ENCODE results near the gene PLEKHM2. TPM values are rescaled to one million over a fixed set of nuclear protein-coding genes. Genes with fewer than 3 reads are reported as not detected.

PLEKHM2 gene
- total RNA-seq, 1 experiment from 2014 or later, result 79.6 TPM

DNA sequence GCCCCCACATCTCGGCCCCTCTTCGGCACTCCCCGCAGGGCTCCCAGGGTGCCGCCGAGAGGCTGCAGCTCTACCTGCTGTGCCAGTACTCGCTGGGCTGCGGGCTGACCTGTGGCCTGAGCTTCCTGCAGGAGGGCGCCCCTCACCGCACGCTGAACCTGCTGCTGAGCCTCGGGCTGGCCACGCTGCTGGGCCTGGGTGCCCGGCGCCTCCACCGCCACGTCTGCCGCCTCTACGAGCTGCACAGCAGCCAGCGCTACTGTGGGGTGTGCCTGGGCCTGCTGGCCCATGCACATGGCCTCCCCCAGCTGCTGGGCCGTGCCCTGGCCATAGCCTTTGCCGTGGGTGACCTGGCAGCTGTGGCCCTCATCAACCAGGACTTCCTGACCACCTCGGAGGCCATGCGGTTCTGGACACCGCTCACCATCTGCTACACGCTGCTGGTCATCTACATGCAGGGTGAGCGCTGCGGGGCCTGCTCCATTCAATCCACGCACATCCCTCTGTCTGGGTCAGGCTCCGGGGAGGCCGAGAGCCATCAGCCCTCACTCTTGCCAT is 60.1 kb downstream of the PLEKHM2 start:
- no peaks in the 10 kb centered on the region for H3K27me3 ChIP-seq (ENCODE audit: control insufficient read depth, insufficient read depth, low read length)
- DNase-seq, result no peak
- no peaks in the 10 kb centered on the region for H3K36me3 ChIP-seq (replicated peaks; ENCODE audit: control insufficient read depth, insufficient read depth, low read length)
- no peak overlapping the region for H3K4me3 ChIP-seq (ENCODE audit: insufficient read depth, low read depth, low read length)

DNA sequence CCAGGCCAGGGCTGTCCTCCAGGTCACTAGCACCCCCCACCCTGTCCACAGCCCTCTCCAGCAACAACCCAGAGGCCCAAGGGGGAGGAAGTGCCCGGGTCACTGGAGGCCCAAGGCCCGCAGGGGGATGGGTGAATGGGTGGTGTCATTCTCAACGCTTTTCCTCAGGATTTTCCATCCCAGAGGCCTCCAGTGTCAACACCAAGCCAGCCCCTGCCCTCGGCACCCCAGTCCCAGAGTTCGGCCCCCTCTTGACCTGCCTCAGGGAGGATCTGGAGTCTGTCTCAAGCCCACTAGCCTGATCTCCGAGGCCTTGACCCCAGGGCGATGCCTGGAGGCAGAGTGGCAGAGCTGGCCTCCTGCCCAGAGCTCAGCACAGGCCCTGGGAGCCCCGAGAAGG is 63.3 kb downstream of the PLEKHM2 start:
- no peak overlapping the region for H3K4me3 ChIP-seq (ENCODE audit: insufficient read depth, low read depth, low read length)

GRCh38 chr1:15748264-15748663 is 64.1 kb downstream of the PLEKHM2 start:
- no peaks in the 10 kb centered on the region for H3K27me3 ChIP-seq (ENCODE audit: control insufficient read depth, insufficient read depth, low read length)
- no peak overlapping the region for H3K4me3 ChIP-seq (ENCODE audit: insufficient read depth, low read depth, low read length)
- no peaks in the 10 kb centered on the region for H3K36me3 ChIP-seq (replicated peaks; ENCODE audit: control insufficient read depth, insufficient read depth, low read length)
- DNase-seq, result no peak

More for the DNA sequence above, 63.3 kb downstream of the PLEKHM2 start:
- Histone ChIP-seq H3K36me3 (replicated peaks; ENCODE audit: control insufficient read depth, insufficient read depth, low read length) (no peaks in the 10 kb centered on the region), H3K27me3 (ENCODE audit: control insufficient read depth, insufficient read depth, low read length) (no peaks in the 10 kb centered on the region)
- no peak for DNase-seq

DNA sequence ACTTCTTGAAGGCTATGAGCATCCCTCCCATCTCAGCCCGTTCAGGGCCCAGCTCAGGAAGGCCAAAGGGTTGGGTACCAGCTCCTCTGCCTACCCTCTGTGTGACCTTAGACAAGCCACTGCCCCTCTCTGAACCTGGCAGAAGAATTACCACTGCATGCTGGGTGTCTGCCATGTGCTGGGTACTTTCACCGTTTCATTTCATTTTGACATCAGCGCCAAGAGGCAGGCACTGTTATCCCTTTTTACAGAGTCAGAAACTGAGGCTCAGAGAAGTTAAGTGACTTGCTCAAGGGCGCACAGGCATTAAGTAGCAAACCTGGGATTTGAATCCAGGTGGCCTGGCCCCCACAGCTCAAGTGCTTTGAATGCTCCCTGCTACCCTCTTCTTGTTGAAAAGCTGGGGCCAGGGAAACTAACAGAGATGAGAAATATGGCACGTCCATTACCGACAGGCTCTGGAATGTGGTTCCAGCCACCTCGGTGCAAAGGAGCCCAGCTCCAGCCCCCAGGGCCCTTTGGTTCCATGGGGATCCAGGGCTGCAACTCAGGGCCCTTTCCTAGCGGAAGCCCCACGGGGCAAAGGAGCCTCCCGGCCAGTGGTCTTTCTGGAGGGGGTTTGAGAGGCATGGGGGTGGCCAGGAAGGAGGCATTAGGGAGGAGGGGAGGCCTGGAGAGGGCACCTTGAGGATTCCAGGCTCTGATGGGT is 64.7 kb downstream of the PLEKHM2 start:
- Histone ChIP-seq H3K27me3 (ENCODE audit: control insufficient read depth, insufficient read depth, low read length) (no peaks in the 10 kb centered on the region), H3K4me3 (ENCODE audit: insufficient read depth, low read depth, low read length) (no peak overlapping the region), H3K36me3 (replicated peaks; ENCODE audit: control insufficient read depth, insufficient read depth, low read length) (no peaks in the 10 kb centered on the region)
- no peak for DNase-seq

DNA sequence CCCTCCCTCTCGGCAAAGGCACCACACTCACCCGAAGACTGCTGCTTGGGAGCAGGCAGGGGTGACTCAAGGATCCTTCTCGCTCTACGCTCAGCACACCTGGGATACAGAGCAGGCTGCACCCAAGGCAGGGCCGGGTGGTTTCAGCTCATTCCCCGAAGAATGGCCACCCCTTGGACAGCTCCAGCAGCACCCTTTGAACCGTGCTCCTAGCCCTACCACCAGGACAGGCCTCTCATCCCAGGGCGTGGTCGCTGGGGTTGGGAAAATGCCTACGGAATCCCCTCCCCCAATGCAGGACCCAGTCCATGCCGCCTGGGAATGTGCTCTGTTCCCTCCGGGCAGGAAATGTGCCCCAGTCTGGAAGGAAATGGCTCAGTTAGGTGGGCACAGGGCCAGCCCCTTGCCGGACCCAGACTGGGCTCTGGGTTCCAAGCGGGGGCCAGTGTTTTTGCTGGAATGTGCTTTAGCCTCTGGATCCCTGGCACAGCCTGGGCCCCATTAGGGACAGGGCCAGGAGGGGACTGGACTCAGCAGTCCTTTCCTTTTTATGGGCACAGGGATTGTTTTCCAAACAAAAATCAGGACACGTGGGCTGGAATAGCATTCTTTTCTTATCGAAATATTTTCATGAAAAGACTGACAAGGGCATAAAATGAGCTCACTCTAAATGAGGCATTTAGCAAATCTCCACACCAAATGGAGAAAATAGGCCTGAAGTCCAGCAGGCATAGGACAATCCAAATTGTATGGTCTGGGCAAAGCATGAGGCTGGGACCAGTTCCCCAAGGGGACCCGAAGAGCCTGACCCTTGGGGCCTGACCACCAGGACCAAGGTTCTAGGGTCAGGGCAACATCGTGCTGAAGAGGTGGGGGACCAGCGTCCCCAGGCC is 65.5 kb downstream of the PLEKHM2 start:
- DNase-seq, result no peak
- H3K4me3 ChIP-seq (ENCODE audit: insufficient read depth, low read depth, low read length), result no peak overlapping the region
- no peaks in the 10 kb centered on the region for H3K27me3 ChIP-seq (ENCODE audit: control insufficient read depth, insufficient read depth, low read length)
- no peaks in the 10 kb centered on the region for H3K36me3 ChIP-seq (replicated peaks; ENCODE audit: control insufficient read depth, insufficient read depth, low read length)

- DNase-seq, result no peak
- H3K36me3 ChIP-seq (replicated peaks; ENCODE audit: control insufficient read depth, insufficient read depth, low read length), result no peaks in the 10 kb centered on the region
Measured at GRCh38 chr1:15750924-15751323, 66.8 kb downstream of the PLEKHM2 start.

DNA sequence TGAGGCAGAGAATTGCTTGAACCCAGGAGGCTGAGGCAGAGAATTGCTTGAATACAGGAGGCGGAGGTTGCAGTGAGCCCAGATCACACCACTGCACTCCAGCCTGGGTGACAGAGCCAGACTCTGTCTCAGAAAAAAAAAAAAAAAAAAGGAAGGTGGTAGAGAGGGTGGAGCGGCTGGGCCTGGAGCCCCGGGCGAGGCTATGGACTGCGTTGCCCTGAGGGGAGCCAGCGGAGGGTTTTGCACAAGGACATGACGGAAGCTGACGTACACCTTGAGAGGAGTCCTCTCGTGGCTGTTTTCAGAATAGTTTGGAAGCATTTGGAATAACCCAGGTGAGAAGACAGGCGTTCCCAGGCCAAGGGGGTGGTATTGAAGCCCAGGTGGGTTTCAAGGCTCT is 67.6 kb downstream of the PLEKHM2 start:
- H3K36me3 ChIP-seq (replicated peaks; ENCODE audit: control insufficient read depth, insufficient read depth, low read length), result no peaks in the 10 kb centered on the region
- no peak for DNase-seq
- H3K4me3 ChIP-seq (ENCODE audit: insufficient read depth, low read depth, low read length), result no peak overlapping the region
- no peaks in the 10 kb centered on the region; the same call in 1 of the 2 replicates for H3K27me3 ChIP-seq (ENCODE audit: control insufficient read depth, insufficient read depth, low read length)

More at GRCh38 chr1:15750924-15751323, 66.8 kb downstream of the PLEKHM2 start:
- H3K27me3 ChIP-seq (ENCODE audit: control insufficient read depth, insufficient read depth, low read length), result no peaks in the 10 kb centered on the region
- no peak overlapping the region for H3K4me3 ChIP-seq (ENCODE audit: insufficient read depth, low read depth, low read length)

GRCh38 chr1:15753776-15754175 is 69.7 kb downstream of the PLEKHM2 start:
- DNase-seq, result no peak
- Histone ChIP-seq H3K4me3 (ENCODE audit: insufficient read depth, low read depth, low read length) (no peak overlapping the region), H3K36me3 (replicated peaks; ENCODE audit: control insufficient read depth, insufficient read depth, low read length) (no peaks in the 10 kb centered on the region), H3K27me3 (ENCODE audit: control insufficient read depth, insufficient read depth, low read length) (no peaks in the 10 kb centered on the region; the same call in 1 of the 2 replicates)

DNA sequence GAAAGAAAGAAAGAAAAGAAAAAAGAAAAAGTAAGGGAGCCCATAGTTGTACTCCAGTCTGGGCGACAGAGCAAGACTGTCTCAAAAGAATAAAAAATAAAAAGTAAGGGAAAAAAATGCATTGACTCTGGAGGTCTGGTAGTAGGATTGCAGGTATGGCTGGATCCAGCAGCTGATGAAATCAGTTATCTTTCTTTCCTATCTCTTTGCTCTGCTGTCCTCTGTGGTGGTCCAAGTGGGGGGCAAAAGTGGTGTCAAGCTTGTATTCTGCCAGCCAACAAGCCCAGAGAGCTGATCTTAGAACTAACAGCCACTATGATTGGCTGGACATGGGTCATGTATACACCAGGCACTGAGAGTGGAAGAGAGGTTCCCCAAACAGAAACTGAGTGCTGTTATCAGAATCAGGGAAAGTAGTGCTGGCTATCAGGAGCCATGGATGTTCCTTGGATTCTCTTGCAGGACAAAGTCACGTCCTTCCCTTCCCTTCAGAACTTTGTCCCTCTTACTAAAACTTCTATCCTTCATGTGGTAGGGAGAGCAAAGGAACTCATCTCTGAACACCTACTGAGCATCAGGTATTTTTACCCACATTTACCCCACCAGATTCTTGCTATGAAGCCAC is 71.0 kb downstream of the PLEKHM2 start:
- Histone ChIP-seq H3K4me3 (ENCODE audit: insufficient read depth, low read depth, low read length) (no peak overlapping the region), H3K36me3 (replicated peaks; ENCODE audit: control insufficient read depth, insufficient read depth, low read length) (no peaks in the 10 kb centered on the region), H3K27me3 (ENCODE audit: control insufficient read depth, insufficient read depth, low read length) (no peaks in the 10 kb centered on the region; the same call in 1 of the 2 replicates)
- no peak for DNase-seq

GRCh38 chr1:15755646-15756040 is 71.5 kb downstream of the PLEKHM2 start:
- Histone ChIP-seq H3K4me3 (ENCODE audit: insufficient read depth, low read depth, low read length) (no peak overlapping the region), H3K36me3 (replicated peaks; ENCODE audit: control insufficient read depth, insufficient read depth, low read length) (no peaks in the 10 kb centered on the region), H3K27me3 (ENCODE audit: control insufficient read depth, insufficient read depth, low read length) (no peaks in the 10 kb centered on the region; the same call in 1 of the 2 replicates)
- no peak for DNase-seq

GRCh38 chr1:15756143-15757015 is 72.3 kb downstream of the PLEKHM2 start:
- Histone ChIP-seq H3K4me3 (ENCODE audit: insufficient read depth, low read depth, low read length) (no peak overlapping the region), H3K36me3 (replicated peaks; ENCODE audit: control insufficient read depth, insufficient read depth, low read length) (no peaks in the 10 kb centered on the region), H3K27me3 (ENCODE audit: control insufficient read depth, insufficient read depth, low read length) (no peaks in the 10 kb centered on the region; the same call in 1 of the 2 replicates)
- peak; percentile 56 for DNase-seq

GRCh38 chr1:15757016-15757543 is 73.0 kb downstream of the PLEKHM2 start:
- DNase-seq, result no peak
- no peaks in the 10 kb centered on the region; the same call in 1 of the 2 replicates for H3K27me3 ChIP-seq (ENCODE audit: control insufficient read depth, insufficient read depth, low read length)
- H3K4me3 ChIP-seq (ENCODE audit: insufficient read depth, low read depth, low read length), result no peak overlapping the region
- H3K36me3 ChIP-seq (replicated peaks; ENCODE audit: control insufficient read depth, insufficient read depth, low read length), result no peaks in the 10 kb centered on the region

GRCh38 chr1:15757575-15758342 is 73.6 kb downstream of the PLEKHM2 start:
- Histone ChIP-seq H3K4me3 (ENCODE audit: insufficient read depth, low read depth, low read length) (peak overlapping the region; percentile 57), H3K36me3 (replicated peaks; ENCODE audit: control insufficient read depth, insufficient read depth, low read length) (no peaks in the 10 kb centered on the region; the same call in 1 of the 2 replicates), H3K27me3 (ENCODE audit: control insufficient read depth, insufficient read depth, low read length) (no peaks in the 10 kb centered on the region; the same call in 1 of the 2 replicates)
- peak; percentile 89 for DNase-seq

Data from H7 (cell line).